Hepatic stellate cell (primary cell): ENCODE results near the gene SLC5A2.
"Not testable (repeated sequence)": the region's sequence is repeated elsewhere in the genome, so short reads cannot be mapped to it uniquely, and the experiment has no call there.

Experiments used
- DNase-seq: peaks from one replicate; pipeline ENCODE4 v3.0.0; 2011; ENCODE audit warnings: low spot score

SLC5A2 gene

DNA sequence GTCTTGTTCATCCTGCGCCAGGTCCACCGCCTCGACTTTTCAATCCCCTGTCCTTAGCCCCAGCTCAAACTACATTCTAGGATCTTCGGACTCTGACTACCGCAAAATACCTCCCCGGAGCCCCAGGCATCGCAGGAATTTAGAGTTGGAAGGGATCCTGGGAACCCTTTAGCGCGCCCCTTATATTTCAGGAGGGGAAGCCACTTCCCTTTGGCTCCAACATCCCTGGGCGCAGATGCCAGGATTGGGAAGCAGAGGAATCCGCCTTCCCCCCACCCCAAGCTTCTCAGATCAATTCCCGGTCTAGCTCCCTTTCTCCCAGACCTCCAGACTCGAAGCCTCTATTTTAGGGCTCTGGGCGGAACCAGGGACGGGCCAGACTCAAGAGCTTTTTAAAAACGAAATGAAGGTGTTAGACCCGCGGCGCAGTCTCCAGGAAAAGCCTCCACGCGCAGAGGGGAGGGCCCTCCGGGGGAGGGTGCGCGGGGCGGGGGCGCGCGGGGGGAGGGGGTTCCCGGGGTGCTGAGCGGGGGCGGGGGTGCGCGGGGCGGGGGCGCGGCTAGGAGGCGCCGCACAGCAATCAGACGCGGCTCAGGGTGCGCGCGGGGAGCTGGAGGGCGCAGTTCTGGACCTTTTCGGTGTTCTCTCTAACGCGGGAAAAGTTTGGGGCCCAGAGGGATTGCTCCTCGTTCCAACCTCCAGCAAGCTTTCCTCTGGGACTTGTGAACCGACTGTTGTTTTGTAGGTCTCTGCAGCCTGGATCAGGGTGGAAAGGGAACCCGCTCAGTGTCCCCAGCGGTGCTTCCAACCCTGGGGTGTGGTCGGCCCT is 46.4 kb downstream of the SLC5A2 start:
- DNase-seq, result peak; percentile 17

DNA sequence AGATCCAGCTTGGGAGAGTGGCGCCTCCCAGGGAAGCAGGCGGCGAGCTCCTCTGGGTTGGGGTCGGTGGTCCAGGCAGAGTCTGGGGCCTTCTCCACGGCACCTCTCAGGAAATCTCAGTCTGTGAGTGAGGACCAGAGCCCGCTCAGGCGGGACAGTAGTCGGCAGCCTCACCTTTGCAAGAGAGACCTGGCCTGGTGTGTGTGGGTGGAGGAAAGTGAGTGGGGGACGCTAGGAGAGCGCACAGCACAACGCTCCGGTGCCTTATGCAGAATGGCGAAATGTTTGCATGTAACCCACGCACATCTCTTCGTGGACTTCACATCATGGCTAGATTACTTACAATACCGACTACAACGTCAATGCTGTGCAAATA is 47.0 kb downstream of the SLC5A2 start:
- no peak for DNase-seq

DNA sequence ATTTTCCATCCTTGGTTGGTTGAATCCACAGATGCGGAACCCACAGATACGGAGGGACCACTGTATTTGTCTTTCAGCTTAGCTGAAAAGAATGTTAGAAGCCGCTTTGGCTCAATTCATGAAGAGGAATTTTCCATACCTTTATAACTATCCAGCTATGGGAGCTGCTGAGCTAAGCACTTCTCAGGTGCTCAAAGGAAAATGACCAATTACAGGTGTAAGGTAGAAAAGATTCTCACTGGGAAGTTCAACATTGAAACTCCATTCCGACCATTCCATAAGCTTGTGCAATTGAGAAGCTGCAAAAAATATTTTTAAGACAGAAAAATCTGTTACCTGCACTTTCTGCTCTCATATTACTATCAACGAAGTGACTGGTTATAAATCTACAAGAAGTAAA is 47.5 kb downstream of the SLC5A2 start:
- DNase-seq, result no peak

DNA sequence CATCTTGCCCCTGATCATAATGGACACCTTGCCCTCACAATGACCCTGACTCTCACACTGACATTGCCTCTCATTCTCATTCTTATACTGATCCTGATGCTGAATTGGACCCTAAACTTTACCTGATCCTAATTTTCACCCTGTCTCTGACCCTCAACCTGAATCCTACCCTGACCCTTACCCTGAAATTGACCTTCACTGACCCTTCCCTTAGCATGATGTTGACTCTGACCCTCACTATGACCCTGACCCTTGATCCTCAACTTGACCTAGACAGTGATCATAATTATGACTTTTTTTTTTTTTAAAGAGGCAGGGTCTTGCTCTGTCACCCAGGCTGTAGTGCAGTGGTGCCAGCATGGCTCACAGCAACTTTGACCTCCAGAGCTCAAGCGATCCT is 48.2 kb downstream of the SLC5A2 start:
- no peak for DNase-seq

DNA sequence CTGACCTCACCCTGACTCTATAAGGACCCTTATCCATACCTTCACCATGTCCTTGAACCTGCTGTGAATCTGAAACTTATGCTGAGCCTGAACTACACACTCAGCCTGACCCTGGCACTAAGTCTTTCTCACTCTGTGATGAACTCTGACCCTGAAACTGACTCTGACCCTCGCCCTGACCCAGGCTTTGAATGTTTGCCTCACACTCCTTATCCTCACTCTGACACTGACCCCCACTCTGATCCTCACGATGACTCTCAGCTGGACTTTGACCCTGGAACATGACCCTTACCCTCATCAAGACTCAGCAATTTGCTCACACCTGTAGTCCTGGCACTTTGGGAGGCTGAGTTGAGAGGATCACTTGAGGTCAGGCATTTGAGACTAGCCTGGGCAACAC is 49.2 kb downstream of the SLC5A2 start:
- no peak for DNase-seq

DNA sequence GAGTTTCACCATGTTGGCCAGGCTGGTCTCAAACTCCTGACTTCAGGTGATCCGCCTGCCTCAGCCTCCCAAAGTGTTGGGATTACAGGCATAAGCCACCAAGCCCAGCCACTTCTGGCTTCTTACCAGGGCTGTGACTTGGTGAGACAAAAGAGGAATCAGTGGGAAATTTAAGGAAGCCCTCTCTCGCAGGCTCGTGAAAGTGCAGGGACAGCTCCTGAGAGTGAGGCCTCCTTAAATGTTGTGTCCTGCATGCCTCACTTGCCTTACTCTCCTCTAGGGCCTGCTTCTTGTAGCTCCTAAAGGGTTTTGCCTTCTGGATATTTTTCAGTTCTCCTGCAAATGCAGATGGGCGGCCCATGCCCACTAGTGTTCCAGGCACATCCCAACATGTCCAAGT is 50.0 kb downstream of the SLC5A2 start:
- DNase-seq, result no peak

DNA sequence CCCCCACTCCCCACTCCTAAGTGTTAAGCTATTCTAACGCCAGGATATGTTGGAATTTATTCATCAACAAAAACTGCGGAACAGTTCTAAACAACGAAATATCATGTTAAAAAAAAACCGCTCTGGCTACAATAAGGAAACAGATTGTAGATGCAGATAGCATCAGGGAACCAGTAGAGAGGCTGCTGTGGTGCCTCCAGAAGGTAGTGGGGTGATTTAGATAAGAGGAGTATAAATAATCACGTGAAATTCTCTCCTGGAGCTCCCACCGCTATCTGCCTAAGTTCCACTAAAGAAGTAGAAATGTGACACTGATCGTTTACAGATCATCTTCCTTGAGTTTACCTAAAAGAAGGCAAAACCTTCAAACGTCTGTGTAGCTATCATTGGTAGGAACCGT is 52.8 kb downstream of the SLC5A2 start:
- no peak for DNase-seq

DNA sequence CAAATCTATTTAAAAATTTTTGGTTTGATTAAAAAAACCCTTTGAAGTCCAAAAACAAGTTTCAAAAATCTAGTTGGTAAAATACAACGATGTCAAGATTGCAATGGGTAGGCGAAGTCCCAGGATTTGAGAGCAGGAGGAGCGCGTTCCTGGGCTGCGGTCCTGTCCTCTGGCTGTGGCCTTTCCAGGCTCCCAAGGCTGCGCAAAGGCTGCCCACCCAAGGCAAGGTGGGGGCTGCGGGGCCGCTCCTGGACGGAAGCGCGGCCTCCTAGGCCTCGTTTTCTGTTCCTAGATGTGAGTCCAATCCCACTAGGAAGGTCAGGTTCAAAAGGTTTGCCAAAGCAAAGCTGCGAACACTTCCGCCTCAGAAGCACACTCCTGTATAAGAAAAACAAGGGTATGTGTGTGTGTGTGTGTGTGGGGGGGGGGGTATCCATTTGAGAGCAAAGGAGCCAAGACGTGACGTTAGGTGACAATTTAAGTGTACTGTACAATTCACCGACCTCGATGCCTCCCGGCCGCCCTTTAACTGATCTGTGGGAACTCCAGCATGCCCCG is 54.0 kb downstream of the SLC5A2 start:
- no peak for DNase-seq

DNA sequence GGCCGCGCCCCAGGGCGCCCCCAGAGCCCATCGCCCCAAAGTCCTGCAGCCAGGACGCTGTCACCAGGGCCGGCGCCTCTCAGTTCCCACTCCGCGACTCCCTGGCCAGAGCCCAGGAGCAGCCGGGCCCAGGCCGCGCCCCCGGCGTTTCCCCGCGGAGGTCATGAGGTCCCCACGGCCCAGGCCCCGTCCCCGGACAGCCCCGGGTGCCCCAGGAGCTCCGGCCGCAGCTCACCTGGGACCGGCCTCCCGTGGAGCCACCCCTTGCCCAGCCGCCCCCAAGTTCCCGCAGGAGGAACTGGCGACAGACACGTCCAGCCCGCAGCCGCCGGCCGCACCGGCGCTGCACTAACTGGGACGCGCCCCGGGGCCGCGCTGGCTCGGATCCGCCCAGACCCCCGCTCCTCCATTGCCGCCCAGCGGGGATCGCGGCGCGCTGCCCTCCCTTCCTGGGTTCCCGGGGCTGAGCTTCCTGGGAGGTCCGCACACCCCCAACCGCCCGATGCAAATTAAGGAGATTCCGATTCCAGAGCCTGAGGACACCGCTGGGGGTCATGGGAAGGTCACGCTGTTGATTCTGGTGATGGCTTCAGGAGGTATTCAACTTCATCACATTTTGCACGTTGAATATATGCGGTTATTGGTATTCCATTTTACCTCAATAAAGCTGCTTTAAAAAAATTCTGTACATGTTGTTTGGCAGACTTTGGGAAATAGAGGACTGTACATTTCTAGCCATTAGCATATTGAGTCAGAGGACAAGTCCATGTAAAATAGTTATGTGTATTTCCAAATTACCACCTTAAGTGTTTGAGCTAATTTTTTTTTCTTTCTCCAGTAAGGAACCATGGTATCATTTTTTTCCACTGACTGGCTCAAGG is 54.7 kb downstream of the SLC5A2 start:
- DNase-seq, result no peak

DNA sequence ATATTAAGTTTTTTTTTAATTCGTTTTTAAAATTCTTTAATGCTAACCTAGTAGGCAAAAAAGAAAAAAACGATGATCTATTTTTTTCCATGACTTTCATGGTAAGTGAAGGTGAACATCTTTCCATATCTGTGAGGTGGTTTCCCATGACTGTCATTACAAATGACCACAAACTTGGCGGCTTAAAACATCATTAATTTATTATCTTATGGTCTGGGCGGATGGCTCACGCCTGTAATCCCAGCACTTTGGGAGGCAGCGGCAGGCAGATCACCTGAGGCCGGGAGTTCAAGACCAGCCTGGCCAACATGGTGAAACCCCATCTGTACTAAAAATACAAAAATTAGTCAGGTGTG is 55.3 kb downstream of the SLC5A2 start:
- DNase-seq, result not testable (repeated sequence)

DNA sequence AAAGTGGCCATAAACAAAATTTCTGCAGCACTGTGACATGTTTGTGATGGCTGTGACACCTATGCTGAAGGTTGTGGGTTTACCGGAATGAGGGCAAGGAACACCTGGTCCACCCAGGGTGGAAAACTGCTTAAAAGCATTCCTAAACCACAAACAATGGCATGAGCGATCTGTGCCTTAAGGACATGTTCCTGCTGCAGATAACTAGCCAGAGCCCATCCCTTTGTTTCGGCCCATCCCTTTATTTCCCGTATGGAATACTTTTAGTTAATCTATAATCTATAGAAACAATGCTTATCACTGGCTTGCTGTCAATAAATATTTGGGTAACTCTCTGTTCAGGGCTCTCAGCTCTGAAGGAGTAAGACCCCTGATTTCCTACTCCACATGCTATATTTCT is 56.8 kb downstream of the SLC5A2 start:
- DNase-seq, result not testable (repeated sequence)
